SK-N-SH (cell line): Measurements from ENCODE around the gene ICA1.

Experiments
- CTCF ChIP-seq: fragments of 200-600 bp; sonication (generic); IDR thresholded peaks from 2 replicates; pipeline ENCODE4 v1.6.1; 2017; ENCODE audit warnings: antibody characterized with exemption, mild to moderate bottlenecking, moderate library complexity
- EP300 ChIP-seq, 2 experiments: IDR thresholded peaks; 2 replicates each; pipeline versions ENCODE4 v1.4.0 to v1.6.1; 2012; ENCODE audit warnings: borderline replicate concordance in 1 of 2, low read depth in 1 of 2, low read length in 1 of 2
- EZH2phosphoT487 ChIP-seq: fragments of 200-600 bp; sonication (generic); IDR thresholded peaks from 2 replicates; pipeline ENCODE4 v1.6.1; 2017; ENCODE audit warnings: low read depth, mixed run types, mild to moderate bottlenecking, antibody characterized with exemption, moderate library complexity, borderline replicate concordance
- MAX ChIP-seq: IDR thresholded peaks from 2 replicates; pipeline ENCODE4 v1.4.0; 2012; ENCODE audit warnings: low read depth
- MEF2A ChIP-seq: IDR thresholded peaks from 2 replicates; pipeline ENCODE4 v1.4.0; 2012; ENCODE audit warnings: low read depth, borderline replicate concordance
- MXI1 ChIP-seq: IDR thresholded peaks from 2 replicates; pipeline ENCODE4 v1.6.1; 2012; ENCODE audit warnings: mild to moderate bottlenecking, low read depth, low read length, improper control_type of control experiment
- SMC3 ChIP-seq: IDR thresholded peaks from 2 replicates; pipeline ENCODE4 v1.6.1; 2012; ENCODE audit warnings: low read depth, low read length, improper control_type of control experiment
- TEAD4 ChIP-seq: IDR thresholded peaks from 2 replicates; pipeline ENCODE4 v1.4.0; 2012; ENCODE audit warnings: mild to moderate bottlenecking, borderline replicate concordance; ENCODE audit not compliant: insufficient read depth

GRCh38 chr7:8189625-8190024, 72.3 kb downstream of the ICA1 start:
- TF ChIP-seq CTCF (no peak), EZH2phosphoT487 (no peak), MEF2A (no peak), EP300 (IDR thresholded peaks at IDR 0.05; ENCODE audit: borderline replicate concordance in 1 of 2, low read depth in 1 of 2, low read length in 1 of 2) (no peak), TEAD4 (no peak), MXI1 (no peak), MAX (no peak), SMC3 (no peak)
